HG03457 (cell line): ENCODE measurements around the gene SEC16B.

ENCODE experiments used
- ATAC-seq: cut with Tn5 transposase; IDR thresholded peaks from one replicate; pipeline ENCODE4 v1.9.1; 2021; ENCODE audit warnings: moderate number of reproducible peaks; ENCODE audit not compliant: unreplicated experiment

Gene SEC16B

DNA sequence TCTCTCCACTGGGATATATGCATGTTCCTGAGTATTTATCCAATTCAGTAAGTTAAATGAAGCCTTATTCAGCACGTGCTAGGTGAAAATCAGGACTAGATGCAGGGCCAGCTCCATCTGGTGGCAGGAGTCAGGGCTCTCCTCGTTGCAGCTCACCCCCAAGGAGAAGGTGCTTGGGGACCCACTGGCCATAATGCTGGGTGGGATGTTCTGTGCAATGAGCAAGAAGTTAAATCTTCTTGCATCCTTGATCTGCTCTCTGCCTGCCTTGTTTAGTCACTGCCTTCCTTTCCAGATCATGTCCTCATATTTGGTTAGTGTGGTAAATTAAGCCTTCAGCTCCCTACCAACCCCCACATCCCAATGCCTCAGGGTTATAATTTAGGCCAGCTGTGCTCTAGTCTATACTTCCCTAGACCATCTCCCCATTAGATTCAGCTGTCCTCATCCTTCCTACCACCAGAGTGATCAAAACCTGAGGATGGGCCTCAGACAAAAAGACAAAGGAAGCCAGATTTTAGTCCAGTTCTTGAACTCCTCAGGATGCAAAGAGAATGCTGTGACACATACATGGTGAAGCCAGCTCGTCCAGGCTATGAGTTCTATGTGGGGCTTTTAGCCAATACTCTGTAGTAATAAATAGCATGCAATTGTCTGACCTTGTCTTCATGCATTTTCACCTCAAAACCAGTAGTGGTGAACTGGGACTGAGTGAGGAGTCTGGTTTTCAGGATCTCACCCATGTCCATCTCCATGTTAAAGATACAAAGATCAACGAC is 55.9 kb downstream of the SEC16B start:
- no peak for ATAC-seq

DNA sequence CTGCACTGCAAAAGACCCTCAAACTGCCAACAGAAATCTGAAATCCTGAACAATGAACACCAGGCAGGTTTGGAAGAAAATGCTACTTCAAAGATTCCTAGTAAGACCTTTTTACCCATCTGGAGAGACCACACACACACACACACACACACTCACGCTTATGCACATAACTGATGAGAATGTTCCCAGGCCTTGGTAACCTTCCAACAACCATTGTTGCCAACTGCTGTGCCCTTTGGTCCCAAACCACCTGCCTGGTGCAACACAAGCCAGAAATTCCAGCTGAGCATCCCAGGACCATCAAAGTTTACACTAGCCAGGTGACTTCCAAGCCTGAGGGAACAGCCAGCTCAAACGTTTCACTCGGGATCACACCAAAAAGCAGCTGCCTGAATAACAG is 56.9 kb downstream of the SEC16B start:
- no peak for ATAC-seq

DNA sequence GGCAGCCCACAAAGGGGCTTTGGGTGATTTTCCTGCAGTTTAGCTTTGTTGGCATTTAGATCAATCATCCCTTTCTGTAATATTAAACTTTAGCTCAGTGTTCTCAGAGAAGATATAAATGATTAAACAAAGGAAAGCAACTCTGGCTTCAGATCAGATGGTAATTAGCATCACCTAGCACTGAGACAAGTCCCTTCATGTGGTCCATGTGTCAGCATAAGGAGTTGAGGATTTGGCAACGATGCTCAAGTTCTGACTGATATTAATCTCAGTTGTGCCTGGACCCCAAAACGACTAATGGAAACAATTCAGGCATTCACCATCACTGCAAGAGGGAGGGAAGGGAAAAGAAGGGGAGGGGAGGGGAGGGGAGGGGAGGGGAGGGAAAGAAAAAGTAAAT is 60.4 kb downstream of the SEC16B start:
- ATAC-seq = no peak

- no peak for ATAC-seq
Measured at GRCh38 chr1:177907000-177907399, 62.9 kb downstream of the SEC16B start.

GRCh38 chr1:177905686-177906085 is 64.2 kb downstream of the SEC16B start:
- no peak for ATAC-seq

DNA sequence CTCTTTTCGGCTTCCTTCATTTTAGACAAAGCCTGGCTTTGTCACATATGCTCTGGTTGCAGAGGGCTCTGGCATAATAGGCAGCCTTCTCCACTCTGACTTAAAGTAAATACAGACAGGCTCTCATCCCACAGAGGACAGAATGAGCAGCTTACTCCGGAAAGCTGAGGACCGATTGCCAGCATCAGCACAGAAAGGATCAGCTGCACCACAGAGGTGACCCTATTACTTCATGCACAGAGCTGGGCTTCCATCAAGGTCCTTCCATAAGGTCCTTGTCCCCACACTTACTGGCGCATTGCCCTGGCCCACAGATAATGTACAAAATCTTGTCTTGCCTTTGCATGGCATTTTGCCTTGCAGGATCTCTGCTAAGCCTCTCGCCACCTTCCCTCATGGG is 67.6 kb downstream of the SEC16B start:
- ATAC-seq = no peak

- ATAC-seq = no peak
Measured at GRCh38 chr1:177897998-177898654, 71.7 kb downstream of the SEC16B start.

- no peak for ATAC-seq
Measured at GRCh38 chr1:177897281-177897997, 72.4 kb downstream of the SEC16B start.
